ENCODE data around the gene RALGPS1.
"Not testable (repeated sequence)": the region's sequence is repeated elsewhere in the genome, so short reads cannot be mapped to it uniquely, and the experiment has no call there.

The RALGPS1 gene

DNA sequence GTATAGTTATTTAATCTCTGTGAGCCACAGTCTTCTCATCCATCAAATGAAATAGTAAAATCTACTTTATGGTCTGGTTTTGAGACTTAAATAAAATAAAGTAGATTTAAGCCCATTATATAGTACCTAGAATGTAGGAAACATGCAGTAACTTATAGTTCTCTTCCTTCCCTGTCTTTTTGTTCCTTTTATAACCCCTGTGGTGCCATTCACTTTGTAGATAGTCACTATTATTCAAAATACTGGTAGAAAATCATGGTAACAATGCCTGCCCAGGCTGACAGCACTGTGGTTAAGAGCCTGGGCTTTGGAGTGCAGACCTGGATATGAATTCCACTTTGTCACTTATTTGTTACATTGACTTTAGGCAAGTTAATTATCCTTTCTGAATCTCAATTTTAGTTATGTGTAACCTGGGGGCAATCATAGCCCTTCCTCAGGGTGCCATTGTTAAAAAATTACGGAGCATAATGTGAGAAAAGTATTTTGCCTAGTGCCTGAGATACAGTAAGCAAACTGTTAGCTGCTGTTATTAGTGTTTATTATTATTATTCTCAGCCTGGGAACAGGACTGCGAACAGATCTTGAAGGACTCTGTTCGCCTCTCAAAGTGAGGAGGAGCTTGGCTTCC lies 100.4 kb downstream of the RALGPS1 start:
- TF ChIP-seq ZFX (IDR thresholded peaks at IDR 0.05): no peak
- no peak for TF ChIP-seq CTCF (conservative IDR thresholded peaks at IDR 0.05)

GRCh38 chr9:127015921-127016512 lies 101.4 kb downstream of the RALGPS1 start:
- TF ChIP-seq ZFX (IDR thresholded peaks at IDR 0.05) (no peak), CTCF (conservative IDR thresholded peaks at IDR 0.05) (no peak)
- no peak overlapping the region for H3K27ac ChIP-seq

More for the DNA sequence above, 100.4 kb downstream of the RALGPS1 start:
- no peak overlapping the region for H3K27ac ChIP-seq

GRCh38 chr9:127017979-127018378 lies 103.4 kb downstream of the RALGPS1 start:
- H3K27ac ChIP-seq: not testable (repeated sequence)

GRCh38 chr9:127018935-127019334 lies 104.4 kb downstream of the RALGPS1 start:
- no peak for TF ChIP-seq ZFX (IDR thresholded peaks at IDR 0.05)
- TF ChIP-seq CTCF (conservative IDR thresholded peaks at IDR 0.05): no peak
- no peak overlapping the region for H3K27ac ChIP-seq

GRCh38 chr9:127020036-127020801 lies 105.6 kb downstream of the RALGPS1 start:
- H3K27ac ChIP-seq: no peak overlapping the region
- TF ChIP-seq ZFX (IDR thresholded peaks at IDR 0.05) (no peak), CTCF (conservative IDR thresholded peaks at IDR 0.05) (no peak)

DNA sequence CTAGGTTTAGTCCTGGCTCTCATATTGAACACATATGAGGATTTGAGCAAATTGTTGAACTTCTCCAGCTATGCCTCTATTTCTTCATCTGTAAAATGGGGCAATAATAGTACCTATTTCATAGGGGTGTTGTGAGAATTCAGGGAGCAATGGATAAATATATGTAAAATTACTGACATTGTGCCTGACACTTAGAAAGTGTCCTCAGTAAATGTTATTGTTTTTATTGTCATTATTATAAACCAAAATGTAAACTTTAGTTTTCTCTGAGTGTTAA lies 106.2 kb downstream of the RALGPS1 start:
- H3K27ac ChIP-seq: no peak overlapping the region
- TF ChIP-seq ZFX (IDR thresholded peaks at IDR 0.05): no peak
- no peak for TF ChIP-seq CTCF (conservative IDR thresholded peaks at IDR 0.05)

DNA sequence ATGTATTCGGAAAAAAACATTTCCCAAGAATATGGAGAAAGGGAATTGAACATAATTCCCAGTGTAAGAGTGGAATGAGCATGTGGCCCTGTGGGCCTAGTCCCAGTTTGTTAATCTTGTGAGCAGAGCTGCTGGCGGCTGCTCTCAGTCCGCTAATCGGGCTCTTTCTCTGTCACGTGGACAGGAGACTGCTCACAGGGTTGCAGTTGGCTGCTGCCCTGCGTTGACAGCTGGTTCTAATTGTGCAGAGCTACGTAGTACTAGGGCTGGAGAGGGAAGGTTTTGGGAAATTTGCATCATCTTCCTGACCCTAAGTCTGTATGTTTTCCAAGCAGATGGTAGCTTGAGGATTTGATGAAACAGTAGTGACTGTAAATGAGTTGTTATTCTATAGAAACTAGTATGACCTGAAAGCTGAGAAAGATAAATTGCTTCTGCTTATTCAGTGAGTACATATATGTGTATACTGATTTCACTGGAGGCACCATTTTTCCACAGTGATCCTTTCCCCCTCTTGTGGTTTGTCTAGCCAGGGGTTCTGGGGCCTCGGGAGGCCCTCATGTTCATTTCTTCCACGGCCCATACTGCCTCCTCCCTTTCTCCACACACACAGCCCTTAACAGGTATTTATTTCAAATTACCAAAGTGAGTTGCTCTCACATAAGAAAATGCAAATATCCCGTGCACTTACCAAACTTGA lies 107.2 kb downstream of the RALGPS1 start:
- peak overlapping the region; percentile 24; the same call in 1 of the 2 replicates for H3K27ac ChIP-seq
- TF ChIP-seq ZFX (IDR thresholded peaks at IDR 0.05): no peak
- no peak for TF ChIP-seq CTCF (conservative IDR thresholded peaks at IDR 0.05)
